ENCODE measurements around the gene IQCK.
"Not testable (repeated sequence)": the region's sequence is repeated elsewhere in the genome, so short reads cannot be mapped to it uniquely, and the experiment has no call there.

The IQCK gene

GRCh38 chr16:19717741-19718623 lies at the start of gene IQCK, which contains the start of gene KNOP1:
Gene IQCK (plus strand): TSS chr16:19718271. CDS start chr16:19718307, 36 bp downstream.
Gene KNOP1 (minus strand): TSS chr16:19718227. CDS start chr16:19715035, 3,192 bp downstream.
- peak; percentile 60 for DNase-seq

GRCh38 chr16:19672378-19672777 lies 45.7 kb upstream of the IQCK start:
- DNase-seq, result no peak

GRCh38 chr16:19674485-19674884 lies 43.6 kb upstream of the IQCK start:
- DNase-seq, result no peak

- no peak for DNase-seq
Measured at GRCh38 chr16:19677402-19677801, 40.7 kb upstream of the IQCK start.

GRCh38 chr16:19678804-19679203 lies 39.3 kb upstream of the IQCK start:
- no peak for DNase-seq

- not testable (repeated sequence) for DNase-seq
Measured at GRCh38 chr16:19679281-19679680, 38.8 kb upstream of the IQCK start.

GRCh38 chr16:19680881-19681340 lies 37.2 kb upstream of the IQCK start:
- no peak for DNase-seq

GRCh38 chr16:19681637-19682036 lies 36.4 kb upstream of the IQCK start:
- no peak for DNase-seq

- no peak for DNase-seq
Measured at GRCh38 chr16:19683453-19684236, 34.4 kb upstream of the IQCK start.

- DNase-seq, result no peak
Measured at GRCh38 chr16:19685176-19685575, 32.9 kb upstream of the IQCK start.

- no peak for DNase-seq
Measured at GRCh38 chr16:19687279-19687678, 30.8 kb upstream of the IQCK start.

GRCh38 chr16:19688396-19689024 lies 29.6 kb upstream of the IQCK start:
- no peak for DNase-seq

- no peak for DNase-seq
Measured at GRCh38 chr16:19689342-19689741, 28.7 kb upstream of the IQCK start.

GRCh38 chr16:19690196-19690595 lies 27.9 kb upstream of the IQCK start:
- no peak for DNase-seq

GRCh38 chr16:19691161-19691711 lies 26.8 kb upstream of the IQCK start:
- DNase-seq, result no peak

- no peak for DNase-seq
Measured at GRCh38 chr16:19694989-19695388, 23.1 kb upstream of the IQCK start.

- DNase-seq, result no peak
Measured at GRCh38 chr16:19696328-19696727, 21.7 kb upstream of the IQCK start.

- no peak for DNase-seq
Measured at GRCh38 chr16:19696961-19697360, 21.1 kb upstream of the IQCK start.

- DNase-seq, result no peak
Measured at GRCh38 chr16:19697756-19698318, 20.2 kb upstream of the IQCK start.

- no peak for DNase-seq
Measured at GRCh38 chr16:19698480-19699465, 19.3 kb upstream of the IQCK start.

- DNase-seq, result no peak
Measured at GRCh38 chr16:19699472-19699871, 18.6 kb upstream of the IQCK start.
